GM06990 (cell line): ENCODE results near the gene TMEM181.

Experiments used
- DNase-seq: peaks from one replicate; pipeline ENCODE4 v3.0.0-alpha.2; 2011; ENCODE audit not compliant: insufficient read length; ENCODE audit errors: extremely low read depth
- H3K27me3 ChIP-seq: replicated peaks from 2 replicates; pipeline ENCODE4 v1.6.0; 2011; ENCODE audit warnings: low read length; ENCODE audit not compliant: control insufficient read depth, insufficient read depth
- H3K36me3 ChIP-seq: 2 replicates; pipeline ENCODE4 v1.5.1; 2011; ENCODE audit warnings: low read length; ENCODE audit not compliant: control insufficient read depth, insufficient read depth
- H3K4me3 ChIP-seq: replicated peaks from 2 replicates; pipeline ENCODE4 v1.5.1; 2011; ENCODE audit warnings: low read depth, mild to moderate bottlenecking, control low read depth, low read length
- TF ChIP-seq, protein P1 (sequence below): IDR thresholded peaks from 2 replicates; pipeline ENCODE4 v1.5.1; 2011; ENCODE audit warnings: low read length, control low read depth, mild to moderate bottlenecking, inconsistent platforms; ENCODE audit not compliant: insufficient read depth, poor library complexity, severe bottlenecking

Gene TMEM181

DNA sequence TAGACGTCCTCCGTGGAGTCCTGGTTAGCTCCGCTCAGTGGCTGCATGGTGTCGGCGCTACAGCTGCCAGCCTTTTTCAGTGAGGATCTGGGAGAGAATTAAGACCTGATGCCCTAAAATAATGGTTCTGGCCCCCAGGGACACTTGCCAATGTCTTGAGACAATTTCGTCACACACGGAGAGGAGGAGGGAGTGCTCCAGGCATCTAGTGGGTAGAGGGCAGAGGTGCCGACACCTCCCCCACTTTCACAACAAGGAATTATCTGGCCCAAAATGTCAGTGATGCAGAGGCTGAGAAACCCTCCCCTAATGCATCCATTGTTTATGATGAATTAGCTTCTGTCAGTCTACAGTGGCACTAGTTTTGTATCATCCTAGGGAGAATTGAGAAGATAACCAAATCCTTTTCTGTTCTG, 24.4 kb downstream of the TMEM181 start:
- no peak overlapping the region for H3K4me3 ChIP-seq
- no peaks in the 10 kb centered on the region for H3K27me3 ChIP-seq
- TF ChIP-seq, protein P1, sequence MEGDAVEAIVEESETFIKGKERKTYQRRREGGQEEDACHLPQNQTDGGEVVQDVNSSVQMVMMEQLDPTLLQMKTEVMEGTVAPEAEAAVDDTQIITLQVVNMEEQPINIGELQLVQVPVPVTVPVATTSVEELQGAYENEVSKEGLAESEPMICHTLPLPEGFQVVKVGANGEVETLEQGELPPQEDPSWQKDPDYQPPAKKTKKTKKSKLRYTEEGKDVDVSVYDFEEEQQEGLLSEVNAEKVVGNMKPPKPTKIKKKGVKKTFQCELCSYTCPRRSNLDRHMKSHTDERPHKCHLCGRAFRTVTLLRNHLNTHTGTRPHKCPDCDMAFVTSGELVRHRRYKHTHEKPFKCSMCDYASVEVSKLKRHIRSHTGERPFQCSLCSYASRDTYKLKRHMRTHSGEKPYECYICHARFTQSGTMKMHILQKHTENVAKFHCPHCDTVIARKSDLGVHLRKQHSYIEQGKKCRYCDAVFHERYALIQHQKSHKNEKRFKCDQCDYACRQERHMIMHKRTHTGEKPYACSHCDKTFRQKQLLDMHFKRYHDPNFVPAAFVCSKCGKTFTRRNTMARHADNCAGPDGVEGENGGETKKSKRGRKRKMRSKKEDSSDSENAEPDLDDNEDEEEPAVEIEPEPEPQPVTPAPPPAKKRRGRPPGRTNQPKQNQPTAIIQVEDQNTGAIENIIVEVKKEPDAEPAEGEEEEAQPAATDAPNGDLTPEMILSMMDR = no peak
- H3K36me3 ChIP-seq = peaks cover 24% of the 10 kb centered on the region
- no peak for DNase-seq

DNA sequence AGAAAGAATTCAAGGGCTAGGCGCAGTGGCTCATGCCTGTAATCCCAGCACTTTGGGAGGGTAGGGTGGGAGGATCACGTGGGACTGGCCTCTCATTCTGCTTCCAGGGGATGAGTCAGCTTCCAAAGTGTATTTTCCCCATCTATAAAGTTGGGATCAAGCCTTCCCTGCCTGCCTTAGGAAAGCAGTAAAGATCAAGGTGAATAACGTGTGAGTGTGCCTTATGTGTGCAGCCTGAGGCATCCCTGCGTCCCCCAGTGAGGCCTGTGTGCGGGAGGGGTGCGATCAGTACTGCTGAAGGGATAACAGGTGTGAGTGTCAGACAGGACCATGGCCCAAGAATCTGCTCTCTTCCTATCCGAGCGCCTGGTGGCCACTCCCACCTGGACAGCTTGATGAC, 26.8 kb downstream of the TMEM181 start:
- Histone ChIP-seq H3K4me3 (no peak overlapping the region), H3K36me3 (peaks cover 28% of the 10 kb centered on the region), H3K27me3 (no peaks in the 10 kb centered on the region)
- no peak for DNase-seq
- TF ChIP-seq, protein P1 = no peak

DNA sequence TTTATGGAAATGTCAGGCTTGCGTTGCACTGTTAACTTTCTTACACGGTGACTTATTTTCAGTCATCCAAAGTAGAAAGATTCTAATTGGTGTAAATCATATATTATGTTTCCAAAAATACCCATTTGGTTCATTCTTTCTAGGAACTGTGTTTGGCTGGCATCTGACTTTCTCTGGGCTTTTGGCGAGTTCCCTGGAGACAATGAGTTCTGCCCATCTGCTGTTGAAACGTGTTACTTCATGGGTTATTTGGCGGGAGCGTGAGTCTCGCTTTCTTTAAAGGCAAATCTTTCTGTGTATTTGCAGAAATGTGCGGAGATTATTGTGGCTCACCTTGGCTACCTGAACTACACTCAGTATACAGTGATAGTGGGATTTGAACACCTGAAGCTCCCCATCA, 29.5 kb downstream of the TMEM181 start:
- Histone ChIP-seq H3K27me3 (no peaks in the 10 kb centered on the region), H3K36me3 (peaks cover 24% of the 10 kb centered on the region), H3K4me3 (no peak overlapping the region)
- no peak for DNase-seq
- TF ChIP-seq, protein P1 = no peak

DNA sequence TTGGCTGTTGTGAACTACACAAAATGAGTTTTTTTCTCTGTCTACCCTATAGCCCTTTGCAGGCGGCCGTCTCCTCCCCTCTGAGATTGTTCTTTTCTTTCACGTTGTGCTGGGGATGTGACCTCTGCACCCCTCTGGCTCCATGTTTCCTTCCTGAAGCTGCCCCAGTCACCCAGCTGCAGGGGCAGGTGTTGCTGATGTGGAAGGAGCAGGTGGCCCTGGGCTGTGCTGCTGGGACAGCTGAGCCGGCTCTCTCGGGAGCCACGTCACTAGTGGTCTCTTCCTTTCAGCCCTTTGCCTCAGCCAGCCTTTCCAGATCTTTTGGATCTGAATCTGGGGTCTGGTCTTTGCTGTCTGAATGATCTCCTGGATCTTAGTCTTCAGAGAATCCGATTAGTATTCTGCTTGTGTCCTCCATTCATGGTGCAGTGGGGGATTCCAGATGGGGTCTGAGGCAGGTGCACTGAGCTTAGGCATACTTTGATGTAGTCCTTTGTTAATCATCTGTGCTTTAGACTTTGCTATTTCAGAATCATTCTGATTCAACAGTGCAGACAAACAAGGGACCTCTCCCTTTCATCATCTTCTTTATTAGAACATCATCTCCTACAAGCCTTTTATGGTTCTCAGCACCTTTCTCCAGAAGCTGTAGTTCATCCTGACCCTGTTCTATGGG, 31.4 kb downstream of the TMEM181 start:
- TF ChIP-seq, protein P1 = no peak
- DNase-seq = no peak
- Histone ChIP-seq H3K4me3 (no peak overlapping the region), H3K27me3 (no peaks in the 10 kb centered on the region), H3K36me3 (peaks cover 18% of the 10 kb centered on the region)

DNA sequence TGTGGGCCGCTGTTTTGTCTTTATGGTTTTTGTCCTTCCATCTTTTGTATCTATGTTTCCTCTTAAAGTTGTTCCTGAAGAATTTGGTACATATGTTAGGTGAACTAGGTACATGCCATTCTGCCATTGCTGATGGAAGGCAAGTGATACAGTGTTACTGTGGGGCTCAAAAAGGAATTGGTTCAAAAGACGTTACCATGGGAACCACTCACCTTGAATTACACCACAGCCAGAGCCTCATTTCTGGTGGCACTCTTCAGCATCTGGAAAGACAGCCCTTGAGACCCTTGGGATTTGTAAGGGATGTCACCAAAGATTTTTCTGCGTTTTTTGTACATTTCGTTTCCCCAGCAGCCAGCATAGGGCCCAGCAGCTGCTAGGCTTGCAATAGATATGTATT, 31.9 kb downstream of the TMEM181 start:
- Histone ChIP-seq H3K36me3 (peaks cover 14% of the 10 kb centered on the region), H3K27me3 (no peaks in the 10 kb centered on the region), H3K4me3 (no peak overlapping the region)
- DNase-seq = no peak
- TF ChIP-seq, protein P1 = no peak

DNA sequence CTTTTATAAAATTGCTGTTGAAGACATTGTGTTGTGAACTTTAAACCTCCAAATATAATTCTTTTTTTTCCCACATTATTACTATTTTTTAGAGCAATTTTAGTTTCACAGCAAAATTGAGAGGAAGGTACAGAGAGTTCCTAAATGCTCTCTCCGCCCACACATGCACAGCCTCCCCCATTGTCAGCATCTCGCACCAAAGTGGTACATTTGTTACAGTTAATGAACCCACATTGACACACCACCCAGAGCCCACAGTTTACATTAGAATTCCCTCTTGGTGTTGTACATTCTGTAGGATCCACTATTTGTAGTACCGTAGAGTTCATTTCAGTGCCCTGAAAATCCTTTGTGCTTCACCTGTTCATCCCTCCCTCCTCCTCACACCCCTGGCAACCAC, 33.8 kb downstream of the TMEM181 start:
- DNase-seq = no peak
- TF ChIP-seq, protein P1 = no peak
- H3K36me3 ChIP-seq = peaks cover 8% of the 10 kb centered on the region

More for the DNA sequence above, 33.8 kb downstream of the TMEM181 start:
- Histone ChIP-seq H3K27me3 (no peaks in the 10 kb centered on the region), H3K4me3 (no peak overlapping the region)
